ENCODE data around the gene TAF4B. TPM values are rescaled to one million over a fixed set of nuclear protein-coding genes. Genes with fewer than 3 reads are reported as not detected.
A peak's percentile ranks its signal among the peaks of the same experiment; 100 is the strongest.

TAF4B gene
- total and polyA plus RNA-seq, 3 donors from 2014 or later = 11.6 to 57.5 (median 55.9) TPM

- H3K27ac ChIP-seq = no peak overlapping the region
These were observed 78.3 kb downstream of the TAF4B start for GRCh38 chr18:26304511-26304910.

GRCh38 chr18:26307161-26307773, 81.0 kb downstream of the TAF4B start:
- WGBS, 2 donors = 59 to 61% methylated on average over 3 of the region's 3 CpGs
- DNase-seq = peak; percentile 26
- Histone ChIP-seq H3K27ac (no peak overlapping the region), H3K4me3 (no peak overlapping the region), H3K9me3 (no peaks in the 10 kb centered on the region), H3K4me1 (no peaks in the 10 kb centered on the region), H3K27me3 (no peaks in the 10 kb centered on the region), H3K36me3 (ENCODE audit: low read depth, missing control alignments) (no peaks in the 10 kb centered on the region)
- no peak for TF ChIP-seq POLR2A (IDR thresholded peaks at IDR 0.05)
- peak; percentile 31 to 45 (median 34) for TF ChIP-seq CTCF (IDR thresholded peaks at IDR 0.05)
- intact Hi-C loops (cut with DNase I; ENCODE audit: low total_unique reads) = no loop called here

More at GRCh38 chr18:26304511-26304910, 78.3 kb downstream of the TAF4B start:
- WGBS, 2 donors = 82 to 88% methylated on average over 1 of the region's 1 CpG
- no peak overlapping the region for H3K4me3 ChIP-seq
- TF ChIP-seq POLR2A (IDR thresholded peaks at IDR 0.05) (no peak), CTCF (IDR thresholded peaks at IDR 0.05) (no peak)
- no peaks in the 10 kb centered on the region for H3K27me3 ChIP-seq
- H3K4me1 ChIP-seq = no peaks in the 10 kb centered on the region
- intact Hi-C loops (cut with DNase I; ENCODE audit: low total_unique reads) = no loop called here
- H3K9me3 ChIP-seq = no peaks in the 10 kb centered on the region
- H3K36me3 ChIP-seq (ENCODE audit: low read depth, missing control alignments) = no peaks in the 10 kb centered on the region
- no peak for DNase-seq

- no peak for DNase-seq
- Histone ChIP-seq H3K4me3 (no peak overlapping the region), H3K9me3 (no peaks in the 10 kb centered on the region), H3K27me3 (no peaks in the 10 kb centered on the region), H3K27ac (no peak overlapping the region), H3K36me3 (ENCODE audit: low read depth, missing control alignments) (no peaks in the 10 kb centered on the region), H3K4me1 (no peaks in the 10 kb centered on the region)
- TF ChIP-seq CTCF (IDR thresholded peaks at IDR 0.05) = no peak
- TF ChIP-seq POLR2A (IDR thresholded peaks at IDR 0.05) = no peak
- 78 to 84% methylated on average over 1 of the region's 1 CpG for WGBS, 2 donors
- intact Hi-C loops (cut with DNase I; ENCODE audit: low total_unique reads) = no loop called here
These were observed 83.0 kb downstream of the TAF4B start for GRCh38 chr18:26309281-26309680.

GRCh38 chr18:26312199-26312598, 86.0 kb downstream of the TAF4B start:
- TF ChIP-seq CTCF (IDR thresholded peaks at IDR 0.05) = no peak
- TF ChIP-seq POLR2A (IDR thresholded peaks at IDR 0.05) = no peak
- no peaks in the 10 kb centered on the region for H3K36me3 ChIP-seq (ENCODE audit: low read depth, missing control alignments)
- intact Hi-C loops (cut with DNase I; ENCODE audit: low total_unique reads) = no loop called here
- H3K27me3 ChIP-seq = no peaks in the 10 kb centered on the region
- WGBS, 2 donors = 54 to 69% methylated on average over 1 of the region's 1 CpG
- no peak overlapping the region for H3K4me3 ChIP-seq
- DNase-seq = no peak
- H3K4me1 ChIP-seq = no peaks in the 10 kb centered on the region
- H3K27ac ChIP-seq = no peak overlapping the region
- H3K9me3 ChIP-seq = no peaks in the 10 kb centered on the region

GRCh38 chr18:26317398-26317797, 91.2 kb downstream of the TAF4B start:
- H3K27me3 ChIP-seq = no peaks in the 10 kb centered on the region
- no peaks in the 10 kb centered on the region for H3K4me1 ChIP-seq
- H3K4me3 ChIP-seq = no peak overlapping the region
- no peaks in the 10 kb centered on the region for H3K36me3 ChIP-seq (ENCODE audit: low read depth, missing control alignments)
- TF ChIP-seq POLR2A (IDR thresholded peaks at IDR 0.05) (no peak), CTCF (IDR thresholded peaks at IDR 0.05) (no peak)
- intact Hi-C loops (cut with DNase I; ENCODE audit: low total_unique reads) = no loop called here
- H3K9me3 ChIP-seq = no peaks in the 10 kb centered on the region
- 98% methylated on average over 3 of the region's 3 CpGs for WGBS, 2 donors
- DNase-seq = no peak
- H3K27ac ChIP-seq = no peak overlapping the region

Measured in testis (tissue), 3 donors.